Neural progenitor cell (in vitro differentiated cells): Measurements from ENCODE around the gene IL1RL1.

Source experiments
- EZH2 ChIP-seq: fragments of 200-600 bp; sonication (generic); IDR thresholded peaks from 2 replicates; pipeline ENCODE4 v1.6.1; 2017; ENCODE audit warnings: antibody characterized with exemption, mild to moderate bottlenecking, moderate library complexity
- TF ChIP-seq, protein P1 (sequence below): fragments of 200-600 bp; sonication (generic); IDR thresholded peaks from 2 replicates; pipeline ENCODE4 v1.5.1; 2017; ENCODE audit warnings: antibody characterized with exemption, mild to moderate bottlenecking

DNA sequence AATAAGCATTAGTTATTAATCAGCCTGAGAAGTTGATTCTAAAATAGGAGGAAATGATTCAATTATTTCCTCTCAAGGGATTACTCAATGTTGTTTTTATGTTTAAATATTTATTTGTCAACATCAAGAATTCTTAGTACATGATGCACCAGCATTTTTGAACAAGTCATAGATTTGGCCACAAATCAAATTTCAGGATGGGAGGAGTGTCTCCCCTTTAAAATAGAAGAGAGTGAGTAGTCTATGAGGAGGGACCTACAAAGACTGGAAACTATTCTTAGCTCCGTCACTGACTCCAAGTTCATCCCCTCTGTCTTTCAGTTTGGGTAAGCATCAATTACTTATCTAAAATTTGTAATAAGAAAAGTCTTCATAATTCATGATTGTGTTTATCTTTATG, 25.6 kb downstream of the IL1RL1 start:
- TF ChIP-seq, protein P1, sequence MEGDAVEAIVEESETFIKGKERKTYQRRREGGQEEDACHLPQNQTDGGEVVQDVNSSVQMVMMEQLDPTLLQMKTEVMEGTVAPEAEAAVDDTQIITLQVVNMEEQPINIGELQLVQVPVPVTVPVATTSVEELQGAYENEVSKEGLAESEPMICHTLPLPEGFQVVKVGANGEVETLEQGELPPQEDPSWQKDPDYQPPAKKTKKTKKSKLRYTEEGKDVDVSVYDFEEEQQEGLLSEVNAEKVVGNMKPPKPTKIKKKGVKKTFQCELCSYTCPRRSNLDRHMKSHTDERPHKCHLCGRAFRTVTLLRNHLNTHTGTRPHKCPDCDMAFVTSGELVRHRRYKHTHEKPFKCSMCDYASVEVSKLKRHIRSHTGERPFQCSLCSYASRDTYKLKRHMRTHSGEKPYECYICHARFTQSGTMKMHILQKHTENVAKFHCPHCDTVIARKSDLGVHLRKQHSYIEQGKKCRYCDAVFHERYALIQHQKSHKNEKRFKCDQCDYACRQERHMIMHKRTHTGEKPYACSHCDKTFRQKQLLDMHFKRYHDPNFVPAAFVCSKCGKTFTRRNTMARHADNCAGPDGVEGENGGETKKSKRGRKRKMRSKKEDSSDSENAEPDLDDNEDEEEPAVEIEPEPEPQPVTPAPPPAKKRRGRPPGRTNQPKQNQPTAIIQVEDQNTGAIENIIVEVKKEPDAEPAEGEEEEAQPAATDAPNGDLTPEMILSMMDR = no peak
- TF ChIP-seq EZH2 = no peak
